ENCODE data around the gene THOC6.
A peak's percentile ranks its signal among the peaks of the same experiment; 100 is the strongest.
"Not testable (repeated sequence)": the region's sequence is repeated elsewhere in the genome, so short reads cannot be mapped to it uniquely, and the experiment has no call there.

Gene THOC6

DNA sequence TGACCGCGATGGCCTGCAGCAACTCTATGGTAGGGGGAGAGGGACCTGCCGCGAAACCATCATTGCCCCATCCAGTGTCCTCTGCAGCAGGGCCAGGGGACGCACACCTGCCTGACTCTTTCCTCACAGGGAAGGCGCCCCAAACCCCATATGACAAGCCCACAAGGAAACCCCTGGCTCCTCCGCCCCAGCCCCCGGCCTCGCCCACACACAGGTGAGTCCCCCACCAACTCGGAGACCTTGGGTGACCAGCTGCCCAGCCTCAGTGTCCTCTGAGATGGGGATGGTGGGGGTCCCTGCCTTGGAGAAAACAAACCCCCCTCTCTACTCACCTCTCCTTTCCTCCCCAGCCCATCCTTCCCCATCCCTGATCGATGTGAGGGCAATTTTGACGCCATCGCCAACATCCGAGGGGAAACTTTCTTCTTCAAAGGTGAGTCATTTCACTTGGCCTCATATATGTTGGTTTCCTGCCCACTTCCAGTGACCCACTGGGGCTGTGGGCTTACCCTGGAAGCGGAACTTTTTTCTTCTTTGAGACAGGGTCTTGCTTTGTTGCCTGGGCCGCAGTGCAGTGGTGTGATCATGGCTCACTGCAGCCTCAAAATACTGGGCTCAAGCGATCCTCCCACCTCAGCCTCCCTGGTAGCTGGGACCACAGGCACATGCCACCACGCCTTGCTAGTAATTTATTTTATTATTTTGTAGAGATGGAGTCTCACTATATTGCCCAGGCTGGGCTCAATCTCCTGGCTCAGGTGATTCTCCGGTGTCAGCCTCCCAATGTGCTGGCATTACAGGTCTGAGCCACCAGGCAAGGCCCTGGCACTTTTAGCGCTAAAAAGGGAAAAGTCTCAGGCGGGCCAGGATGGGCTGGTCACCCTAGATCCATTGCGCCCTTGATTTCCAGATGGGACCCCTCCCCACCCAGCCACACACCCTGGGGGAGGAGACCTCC is 33.6 kb downstream of the THOC6 start:
- DNase-seq, result no peak

DNA sequence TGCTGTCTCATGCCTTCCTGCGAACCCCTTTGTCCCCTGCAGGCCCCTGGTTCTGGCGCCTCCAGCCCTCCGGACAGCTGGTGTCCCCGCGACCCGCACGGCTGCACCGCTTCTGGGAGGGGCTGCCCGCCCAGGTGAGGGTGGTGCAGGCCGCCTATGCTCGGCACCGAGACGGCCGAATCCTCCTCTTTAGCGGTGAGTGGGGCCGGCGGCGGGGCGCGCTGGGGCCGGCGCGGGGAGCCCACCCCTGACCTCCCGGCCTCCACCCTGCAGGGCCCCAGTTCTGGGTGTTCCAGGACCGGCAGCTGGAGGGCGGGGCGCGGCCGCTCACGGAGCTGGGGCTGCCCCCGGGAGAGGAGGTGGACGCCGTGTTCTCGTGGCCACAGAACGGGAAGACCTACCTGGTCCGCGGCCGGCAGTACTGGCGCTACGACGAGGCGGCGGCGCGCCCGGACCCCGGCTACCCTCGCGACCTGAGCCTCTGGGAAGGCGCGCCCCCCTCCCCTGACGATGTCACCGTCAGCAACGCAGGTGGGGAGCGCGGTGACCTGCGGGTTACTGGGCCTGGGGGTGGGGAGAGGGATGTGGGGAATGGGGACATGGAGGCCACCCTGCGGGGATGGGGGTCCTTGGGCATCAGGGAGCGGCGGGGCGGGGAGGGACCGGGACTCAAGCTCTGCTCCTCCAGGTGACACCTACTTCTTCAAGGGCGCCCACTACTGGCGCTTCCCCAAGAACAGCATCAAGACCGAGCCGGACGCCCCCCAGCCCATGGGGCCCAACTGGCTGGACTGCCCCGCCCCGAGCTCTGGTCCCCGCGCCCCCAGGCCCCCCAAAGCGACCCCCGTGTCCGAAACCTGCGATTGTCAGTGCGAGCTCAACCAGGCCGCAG is 34.5 kb downstream of the THOC6 start:
- DNase-seq, result peak; percentile 49 to 64

DNA sequence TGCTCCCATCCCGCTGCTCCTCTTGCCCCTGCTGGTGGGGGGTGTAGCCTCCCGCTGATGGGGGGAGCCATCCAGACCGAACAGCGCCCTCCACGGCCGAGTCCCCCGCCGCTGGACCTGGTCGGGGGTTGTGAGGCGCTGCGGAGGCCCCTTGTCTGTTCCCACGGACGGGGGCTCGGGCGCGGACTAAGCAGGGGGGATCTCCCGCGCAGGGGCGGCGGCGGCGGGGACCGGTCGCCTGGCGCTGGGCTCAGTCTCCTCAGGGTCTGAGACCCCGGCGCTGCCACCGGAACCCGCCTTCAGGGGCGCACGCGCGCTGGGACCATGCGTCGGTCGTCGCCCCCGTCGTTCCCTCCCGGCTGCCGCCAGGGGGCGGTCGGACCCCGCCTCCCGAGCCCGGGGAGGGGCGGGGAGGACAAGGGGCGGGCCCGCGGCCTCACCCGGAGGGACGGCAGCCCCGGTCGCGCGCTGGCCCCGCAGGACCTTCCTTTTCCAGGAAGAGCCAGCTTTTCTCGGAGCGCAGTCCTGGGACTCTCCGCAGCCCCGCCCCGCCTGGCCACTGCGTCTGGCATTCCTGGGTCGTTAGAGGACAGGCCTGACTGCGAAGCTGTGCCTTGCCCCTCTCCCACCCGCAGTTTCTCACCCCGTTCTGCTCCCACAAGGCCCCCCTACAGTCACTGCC is 35.3 kb downstream of the THOC6 start:
- peak; percentile 88 to 93 for DNase-seq

DNA sequence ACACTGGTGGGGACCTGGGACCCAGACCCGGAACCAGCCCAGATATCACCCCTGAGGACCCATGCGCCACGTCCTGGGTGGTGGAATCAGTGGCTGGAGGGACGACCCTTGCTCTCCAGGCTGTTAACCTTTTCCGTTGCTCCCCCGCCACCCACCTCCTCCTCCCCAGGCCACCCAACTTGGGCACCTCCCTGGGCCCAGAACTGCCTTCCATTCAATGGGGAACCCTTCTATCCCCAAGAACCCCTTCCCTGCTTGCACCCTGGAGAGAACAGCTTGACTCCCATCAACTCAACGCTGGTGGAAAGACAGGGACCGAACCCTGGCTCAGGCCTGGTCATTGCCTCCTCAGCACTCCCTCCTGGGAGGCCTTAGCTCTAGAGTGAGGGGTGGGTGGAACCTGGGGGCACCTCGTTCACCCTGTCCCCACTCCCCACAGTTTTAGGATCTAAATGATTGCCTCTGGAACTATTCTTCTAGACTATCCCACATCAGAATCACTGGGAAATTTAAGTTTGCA is 35.9 kb downstream of the THOC6 start:
- no peak for DNase-seq

DNA sequence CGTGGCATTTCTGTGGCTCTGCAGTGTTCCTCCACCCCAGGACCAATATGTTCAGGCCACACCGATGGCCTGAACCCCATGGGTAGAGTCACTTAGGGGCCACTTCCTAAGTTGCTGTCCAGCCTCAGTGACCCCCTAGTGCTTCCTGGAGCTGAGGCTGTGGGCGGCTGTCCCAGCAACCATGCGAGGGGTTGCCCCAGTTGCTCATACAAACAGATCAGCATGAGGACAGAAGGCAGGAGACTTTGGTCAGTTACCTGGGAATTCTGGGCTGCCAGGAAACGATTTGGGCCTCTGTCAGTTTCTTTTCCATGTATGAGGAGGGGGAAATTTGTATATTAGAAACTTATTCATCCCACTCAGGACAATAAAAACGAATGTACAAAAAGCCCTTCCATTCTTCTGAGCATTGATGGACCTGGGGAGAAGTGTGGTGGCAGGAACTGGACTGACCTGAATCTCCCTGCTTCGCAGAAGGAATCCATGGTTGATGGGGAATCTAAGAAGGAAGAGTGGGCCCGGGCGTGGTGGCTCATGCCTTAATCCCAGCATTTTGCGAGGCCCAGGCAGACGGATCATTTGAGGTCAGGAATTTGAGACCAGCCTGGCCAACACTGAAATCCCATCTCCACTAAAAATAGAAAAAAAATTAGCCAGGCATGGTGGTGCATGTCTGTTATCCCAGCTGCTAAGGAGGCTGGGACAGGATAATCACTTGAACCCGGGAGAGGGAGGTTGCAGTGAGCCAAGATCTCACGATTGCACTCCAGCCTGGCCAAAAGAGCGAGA is 36.7 kb downstream of the THOC6 start:
- no peak for DNase-seq

DNA sequence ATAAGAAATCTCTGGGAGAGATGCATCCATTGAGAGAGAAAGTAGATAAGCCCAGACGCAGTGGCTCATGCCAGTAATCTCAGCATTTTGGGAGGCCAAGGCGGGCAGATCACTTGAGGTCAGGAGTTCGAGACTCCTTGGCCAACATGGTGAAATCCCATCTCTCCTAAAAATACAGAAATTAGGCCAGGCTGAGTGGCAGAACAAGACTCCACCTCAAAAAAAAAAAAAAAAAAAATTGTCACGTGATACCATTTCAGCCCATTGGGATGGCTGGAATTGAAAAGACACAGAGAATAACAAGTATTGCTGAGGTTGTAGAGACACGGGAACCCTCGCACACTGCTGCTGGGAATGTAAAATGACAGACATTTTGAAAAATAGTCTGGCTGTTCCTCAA is 38.7 kb downstream of the THOC6 start:
- DNase-seq, result no peak

DNA sequence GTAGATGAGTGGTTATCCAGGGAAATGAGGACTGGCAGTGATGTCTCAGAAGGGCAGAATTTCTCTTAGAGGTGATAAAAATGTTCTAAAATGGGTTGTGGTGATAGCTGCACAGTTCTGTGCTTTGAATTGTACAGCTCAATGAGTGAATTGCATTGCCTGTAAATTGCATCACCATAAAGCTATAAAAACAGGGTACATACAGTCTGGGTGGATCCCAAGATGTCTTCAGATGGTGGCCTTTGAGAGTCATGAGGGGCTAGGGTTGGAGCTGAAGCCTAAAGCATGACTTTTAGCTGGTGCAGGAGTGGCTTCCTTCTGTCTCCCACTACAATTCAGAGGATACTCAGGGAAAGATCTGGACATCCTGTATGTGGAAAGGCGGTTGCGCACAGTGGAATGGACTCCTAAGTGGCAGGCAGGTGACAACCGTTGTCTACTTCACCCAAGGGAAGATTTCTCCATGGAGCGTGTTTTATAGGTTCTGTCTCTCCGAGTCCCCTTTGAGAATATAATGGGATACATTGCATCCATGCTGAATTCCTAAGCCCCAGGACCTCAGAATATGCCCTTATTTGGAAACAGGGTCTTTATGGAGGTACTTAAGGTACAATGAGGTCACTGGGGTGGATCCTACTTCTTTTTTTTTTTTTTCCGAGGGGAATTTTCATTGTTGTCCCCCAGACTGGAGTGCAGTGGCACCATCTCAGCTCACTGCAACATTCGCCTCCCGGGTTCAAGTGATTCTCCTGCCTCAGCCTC is 40.0 kb downstream of the THOC6 start:
- DNase-seq, result no peak

DNA sequence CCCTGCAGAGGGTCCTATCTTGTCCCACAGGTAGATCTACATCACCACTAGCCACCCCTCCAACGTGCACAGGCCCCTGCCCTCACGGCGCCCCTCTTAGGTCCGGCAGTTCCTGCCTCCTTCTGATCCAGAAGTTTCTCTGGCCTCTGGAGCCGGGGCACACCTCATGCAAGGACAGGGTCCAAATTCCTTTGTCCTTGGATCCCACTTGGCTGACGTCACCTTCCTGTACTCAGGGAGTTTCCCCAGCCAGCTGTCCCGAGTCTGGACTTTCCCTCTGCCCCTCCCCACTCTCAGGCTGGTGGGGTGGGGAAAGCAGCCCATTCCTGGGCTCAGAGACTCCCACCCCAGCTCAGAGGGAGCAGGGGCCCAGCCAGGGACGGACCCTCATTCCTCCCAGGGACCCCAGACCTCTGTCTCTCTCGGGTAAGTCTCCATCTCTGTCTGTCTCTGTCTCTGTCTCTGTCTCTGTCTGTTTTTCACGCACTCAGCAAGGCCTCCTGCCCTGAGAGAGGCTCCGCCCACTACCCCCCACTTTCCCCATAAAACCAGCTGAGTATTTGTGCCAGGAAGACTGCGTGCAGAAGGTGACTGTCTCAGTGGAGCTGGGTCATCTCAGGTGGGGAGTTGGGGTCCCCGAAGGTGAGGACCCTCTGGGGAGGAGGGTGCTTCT is 41.4 kb downstream of the THOC6 start, which contains the start of gene IL32:
Gene IL32 (plus strand): TSS at position 572 of the 673 bp plus-strand sequence. CDS start 172 bp downstream, outside the sequence.
- DNase-seq, result peak; percentile 70 to 88

DNA sequence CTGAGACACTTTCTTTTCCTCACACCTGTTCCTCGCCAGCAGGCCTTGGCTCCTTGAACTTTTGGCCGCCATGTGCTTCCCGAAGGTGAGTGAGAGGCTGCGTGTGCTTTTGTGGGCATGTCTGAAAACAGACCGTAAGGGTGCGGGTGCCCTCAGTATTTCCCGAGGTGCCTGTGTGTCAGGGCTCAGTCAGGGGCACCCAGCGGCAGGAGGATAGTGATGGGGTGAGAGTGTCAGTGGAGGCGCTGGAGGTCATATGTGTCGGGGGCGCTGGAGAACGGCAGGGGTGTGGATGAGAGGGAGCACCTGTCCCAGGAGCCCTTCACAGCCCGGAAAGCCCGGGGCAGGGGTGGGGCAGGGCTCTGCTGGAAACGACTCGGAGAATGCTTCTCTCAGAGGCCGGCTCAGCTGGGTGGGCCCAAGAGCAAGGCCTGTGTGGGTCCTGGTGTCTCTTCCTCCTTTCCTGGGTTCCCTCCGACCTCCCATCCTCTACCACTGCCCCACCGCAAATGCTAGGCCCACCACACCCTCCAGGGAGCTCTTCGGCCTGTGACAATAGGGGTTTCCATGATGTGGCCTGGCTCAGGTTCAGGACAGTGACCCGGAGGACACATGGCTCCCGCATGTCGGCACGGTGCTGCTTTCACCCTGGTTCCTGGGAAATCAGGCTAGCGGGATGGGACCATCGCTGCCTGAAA is 42.1 kb downstream of the THOC6 start:
- DNase-seq, result peak in 1 of 2 donors; percentile 47

DNA sequence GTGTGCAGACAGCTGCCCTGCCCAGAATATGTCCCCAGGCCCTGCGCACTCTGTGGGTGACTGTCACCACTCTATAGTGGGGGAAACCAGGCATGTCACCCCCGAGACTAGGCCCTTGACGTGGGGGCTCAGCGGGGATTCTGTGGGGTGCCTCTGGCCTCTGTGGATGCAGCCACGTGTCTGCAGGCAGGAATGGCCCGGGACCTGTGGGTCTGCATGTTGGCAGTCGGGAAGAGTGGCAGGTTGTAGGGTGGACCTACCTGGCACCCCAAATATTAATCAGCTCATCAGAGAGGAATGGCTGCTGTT is 42.6 kb downstream of the THOC6 start:
- no peak for DNase-seq

DNA sequence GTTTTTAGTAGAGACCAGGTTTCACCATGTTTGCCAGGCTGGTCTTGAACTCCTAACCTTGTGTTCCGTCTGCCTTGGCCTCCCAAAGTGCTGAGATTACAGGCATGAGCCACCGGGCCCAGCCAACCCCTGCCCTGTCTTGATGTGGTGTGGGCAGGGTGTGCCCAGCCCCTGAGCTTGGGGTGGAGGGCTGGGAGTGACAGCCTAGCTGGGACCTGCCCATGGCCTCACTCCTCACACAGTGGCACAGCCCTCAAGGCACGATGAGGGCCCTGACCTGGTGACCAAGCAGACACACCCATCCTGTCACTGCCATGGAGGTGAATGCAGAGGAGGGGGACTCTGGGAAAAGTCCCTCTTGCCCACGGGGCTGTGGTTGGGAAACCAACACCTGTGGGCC is 44.7 kb downstream of the THOC6 start:
- DNase-seq, result peak in 1 of 2 donors; percentile 55

DNA sequence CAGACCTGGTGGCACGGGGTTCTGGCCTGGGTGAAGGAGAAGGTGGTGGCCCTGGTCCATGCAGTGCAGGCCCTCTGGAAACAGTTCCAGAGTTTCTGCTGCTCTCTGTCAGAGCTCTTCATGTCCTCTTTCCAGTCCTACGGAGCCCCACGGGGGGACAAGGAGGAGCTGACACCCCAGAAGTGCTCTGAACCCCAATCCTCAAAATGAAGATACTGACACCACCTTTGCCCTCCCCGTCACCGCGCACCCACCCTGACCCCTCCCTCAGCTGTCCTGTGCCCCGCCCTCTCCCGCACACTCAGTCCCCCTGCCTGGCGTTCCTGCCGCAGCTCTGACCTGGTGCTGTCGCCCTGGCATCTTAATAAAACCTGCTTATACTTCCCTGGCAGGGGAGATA is 45.3 kb downstream of the THOC6 start:
- not testable (repeated sequence) for DNase-seq

DNA sequence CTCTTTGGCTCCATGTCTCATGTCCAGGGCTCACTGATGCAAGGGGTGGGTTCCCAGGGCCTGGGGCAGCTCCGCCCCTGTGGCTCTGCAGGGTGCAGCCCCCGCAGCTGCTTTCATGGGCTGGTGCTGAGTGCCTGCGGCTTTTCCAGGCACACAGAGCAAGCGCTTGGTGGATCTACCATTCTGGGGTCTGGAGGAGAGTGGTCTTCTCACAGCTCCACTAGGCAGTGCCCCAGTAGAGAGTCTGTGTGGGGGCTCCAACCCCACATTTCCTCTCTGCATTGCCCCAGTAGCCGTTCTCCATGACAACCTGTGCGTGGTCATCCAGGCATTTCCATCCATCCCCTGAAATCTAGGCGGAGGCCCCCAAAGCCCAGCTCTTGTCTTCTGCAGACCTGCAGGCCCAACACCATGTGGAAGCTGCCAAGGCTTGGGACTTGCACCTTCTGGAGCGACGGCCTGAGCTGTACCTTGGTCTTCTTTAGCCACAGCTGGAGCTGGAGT is 46.8 kb downstream of the THOC6 start:
- peak in 1 of 2 donors; percentile 41 for DNase-seq

DNA sequence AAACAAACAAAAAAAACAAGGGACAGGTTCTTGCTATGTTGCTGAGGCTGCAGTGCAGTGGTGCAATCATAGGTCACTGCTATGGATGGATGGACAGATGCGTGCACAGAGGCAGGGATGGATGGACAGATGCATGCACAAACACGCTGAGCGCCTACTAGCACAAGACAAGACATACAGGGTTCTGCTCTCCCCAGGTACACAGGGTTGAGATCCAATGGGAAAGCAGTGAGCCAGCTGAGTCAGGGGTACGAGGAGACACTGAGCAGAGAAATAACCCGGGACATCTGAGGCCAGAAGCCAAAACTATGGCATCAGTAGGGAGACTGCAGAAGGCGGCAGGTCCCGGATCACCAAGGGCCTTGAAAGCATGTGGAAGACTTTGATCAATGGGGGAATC is 47.8 kb downstream of the THOC6 start:
- no peak for DNase-seq

DNA sequence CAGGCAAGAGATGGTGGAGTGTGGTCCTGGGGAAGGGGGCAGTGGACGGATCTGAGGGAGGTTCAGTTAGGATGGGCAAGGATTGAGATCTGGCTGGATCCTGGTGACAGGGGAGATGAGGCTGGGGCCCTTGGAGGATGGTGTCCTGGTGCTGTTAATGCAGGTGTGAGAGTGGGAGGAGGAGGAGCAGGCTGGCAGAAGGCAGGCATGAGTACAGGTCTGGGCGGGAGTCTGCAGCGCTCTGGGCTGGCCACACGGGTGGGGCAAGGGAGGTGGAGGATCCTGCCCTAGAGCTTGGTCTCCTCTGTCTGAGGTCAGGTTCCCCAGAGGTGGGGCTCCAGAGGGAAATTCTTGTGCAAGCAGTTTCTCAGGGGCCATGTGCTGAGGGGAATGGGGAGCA is 48.3 kb downstream of the THOC6 start:
- DNase-seq, result peak in 1 of 2 donors; percentile 52

DNA sequence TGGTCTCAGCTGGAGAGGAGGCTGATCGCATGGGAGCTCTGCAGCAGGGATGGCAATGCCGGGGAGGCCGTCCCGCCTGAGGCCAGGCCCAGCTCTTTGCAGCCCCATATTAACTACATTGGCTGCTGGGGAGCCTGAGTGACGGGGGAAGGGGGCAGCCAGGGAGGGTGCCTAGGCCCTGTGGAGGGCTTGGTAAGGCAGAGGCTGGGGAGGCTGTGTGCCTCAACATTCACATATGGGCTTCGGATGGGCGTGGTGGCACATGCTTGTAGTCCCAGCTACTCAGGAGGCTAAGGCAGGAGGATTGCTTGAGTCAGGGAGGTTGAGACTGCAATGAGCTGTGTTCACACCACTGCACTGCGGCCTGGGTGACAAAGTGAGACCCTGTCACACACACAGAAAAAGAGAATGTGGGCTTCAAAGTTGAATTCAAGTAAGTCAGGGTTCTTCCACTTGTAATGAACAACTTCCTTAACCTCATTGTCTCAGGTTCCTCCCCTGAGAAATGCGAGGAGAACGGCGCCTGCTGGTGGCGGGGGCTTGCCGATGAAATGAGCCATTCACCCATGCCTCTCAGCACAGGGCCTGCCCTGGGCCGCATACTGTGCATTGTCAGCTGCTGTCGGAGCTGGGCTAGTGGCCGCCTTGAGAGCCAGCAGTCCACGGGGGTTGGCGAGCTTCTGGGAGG is 48.9 kb downstream of the THOC6 start:
- DNase-seq, result peak in 1 of 2 donors; percentile 65

DNA sequence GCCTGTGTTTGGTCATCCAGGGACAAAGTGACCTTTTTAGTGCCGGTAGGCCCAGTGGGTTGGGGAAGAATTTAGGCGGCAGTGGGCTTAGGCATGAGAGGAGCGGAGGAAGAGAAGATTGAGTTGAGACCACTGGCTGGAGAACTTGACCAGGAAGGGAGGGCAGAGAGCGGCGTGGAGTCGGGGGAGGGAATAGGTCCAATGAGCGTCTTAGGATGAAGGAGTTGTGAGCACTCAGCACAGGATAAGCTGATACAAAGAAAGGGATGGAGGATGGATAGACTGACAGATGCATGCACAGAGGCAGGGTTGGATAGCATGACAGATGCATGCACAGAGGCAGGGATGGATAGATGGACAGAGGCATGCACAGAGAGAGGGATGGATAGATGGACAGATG is 49.6 kb downstream of the THOC6 start:
- DNase-seq, result no peak

DNA sequence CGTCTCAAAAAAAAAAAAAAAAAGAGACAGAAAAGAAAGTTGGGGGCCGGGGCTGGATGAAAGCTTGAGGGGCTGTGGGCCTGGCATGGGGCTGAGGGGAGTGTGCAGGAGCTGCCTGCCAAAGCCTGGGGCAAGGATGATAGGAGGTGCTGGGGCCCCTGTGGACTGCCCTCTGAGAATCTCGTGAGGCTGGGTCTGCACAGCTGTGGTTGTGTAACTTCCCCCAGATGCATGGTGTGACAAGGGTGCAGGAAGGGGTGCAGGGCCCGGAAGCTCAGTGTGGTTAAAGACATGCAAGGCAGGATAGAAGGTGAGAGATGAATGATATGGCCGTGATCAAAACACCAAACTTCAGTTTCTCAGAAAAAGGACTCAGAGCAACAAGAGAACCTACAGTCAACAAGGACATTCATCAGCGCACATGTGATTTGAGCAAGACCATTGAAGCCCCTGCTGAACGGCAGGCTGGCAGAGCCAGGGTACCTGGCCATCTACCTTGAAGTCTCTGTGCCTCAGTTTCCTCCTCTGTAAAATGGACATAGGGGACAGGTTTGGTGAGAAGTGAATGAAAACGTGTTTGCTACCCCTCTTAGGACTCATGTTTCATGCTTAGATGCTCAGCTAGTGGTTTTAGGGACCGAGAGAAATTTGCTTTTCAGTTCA is 51.2 kb downstream of the THOC6 start:
- peak; percentile 79 to 90 for DNase-seq

DNA sequence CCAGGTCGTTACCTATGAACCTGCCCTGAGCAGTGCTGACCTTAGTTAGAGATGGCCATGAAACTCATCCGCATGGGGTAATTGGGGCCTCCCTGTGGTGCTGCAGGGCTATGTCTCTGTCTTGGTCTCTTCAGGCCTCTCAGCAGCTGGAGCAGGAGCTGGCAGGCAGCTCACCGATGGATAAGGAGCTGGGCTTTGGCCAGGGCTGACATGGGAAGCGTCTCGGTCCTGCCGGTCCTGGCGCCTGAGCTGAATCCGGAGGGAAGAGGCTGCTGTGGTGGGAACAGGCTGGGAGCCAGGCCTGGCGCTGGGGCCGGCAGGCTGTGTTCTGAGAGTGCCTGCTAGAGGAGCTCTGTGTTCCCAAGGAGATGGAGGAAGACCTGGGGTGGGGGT is 51.7 kb downstream of the THOC6 start:
- peak in 1 of 2 donors; percentile 42 for DNase-seq
